ENCODE measurements around the gene MRNIP.

The MRNIP gene

GRCh38 chr5:179830818-179831468 is 27.7 kb downstream of the MRNIP start:
- Mint-ChIP-seq H3K27ac (peak overlapping the region; percentile 9), H3K4me1 (peaks cover 22% of the 10 kb centered on the region), H3K9me3 (no peaks in the 10 kb centered on the region), H3K4me3 (no peak overlapping the region), H3K27me3 (no peaks in the 10 kb centered on the region), H3K36me3 (ENCODE audit: low read depth) (peaks cover 60% of the 10 kb centered on the region)
- ATAC-seq (no peak), DNase-seq (no peak)

- Mint-ChIP-seq H3K27me3 (no peaks in the 10 kb centered on the region), H3K4me1 (peaks cover 22% of the 10 kb centered on the region), H3K27ac (peak overlapping the region; percentile 67), H3K36me3 (ENCODE audit: low read depth) (peaks cover 63% of the 10 kb centered on the region), H3K4me3 (no peak overlapping the region), H3K9me3 (no peaks in the 10 kb centered on the region)
- ATAC-seq: no peak
- no peak for DNase-seq
Observed at GRCh38 chr5:179829732-179830435, 28.7 kb downstream of the MRNIP start.

- Mint-ChIP-seq H3K9me3 (no peaks in the 10 kb centered on the region), H3K27ac (peak overlapping the region; percentile 67), H3K4me3 (no peak overlapping the region), H3K27me3 (no peaks in the 10 kb centered on the region), H3K36me3 (ENCODE audit: low read depth) (peaks cover 67% of the 10 kb centered on the region), H3K4me1 (peaks cover 25% of the 10 kb centered on the region)
- DNase-seq (no peak), ATAC-seq (no peak)
Observed at GRCh38 chr5:179828756-179829421, 29.7 kb downstream of the MRNIP start.

- ATAC-seq: peak; percentile 98
- Mint-ChIP-seq H3K27me3 (no peaks in the 10 kb centered on the region), H3K4me3 (peak overlapping the region; percentile 45), H3K9me3 (no peaks in the 10 kb centered on the region), H3K4me1 (peaks cover 31% of the 10 kb centered on the region), H3K27ac (peak overlapping the region; percentile 85), H3K36me3 (ENCODE audit: low read depth) (peaks cover 63% of the 10 kb centered on the region)
- peak; percentile 63 for DNase-seq
Observed at GRCh38 chr5:179827680-179828079, 30.9 kb downstream of the MRNIP start.

- DNase-seq: no peak
- H3K9me3 Mint-ChIP-seq: no peaks in the 10 kb centered on the region
- no peak overlapping the region for H3K4me3 Mint-ChIP-seq
- H3K27ac Mint-ChIP-seq: no peak overlapping the region
- peaks cover 62% of the 10 kb centered on the region for H3K36me3 Mint-ChIP-seq (ENCODE audit: low read depth)
- no peak for ATAC-seq
- peaks cover 42% of the 10 kb centered on the region for H3K4me1 Mint-ChIP-seq
- no peaks in the 10 kb centered on the region for H3K27me3 Mint-ChIP-seq
Observed at GRCh38 chr5:179825655-179826182, 32.9 kb downstream of the MRNIP start.

GRCh38 chr5:179824745-179825112 is 33.9 kb downstream of the MRNIP start:
- Mint-ChIP-seq H3K4me3 (no peak overlapping the region), H3K4me1 (peaks cover 48% of the 10 kb centered on the region), H3K27me3 (no peaks in the 10 kb centered on the region), H3K9me3 (no peaks in the 10 kb centered on the region), H3K36me3 (ENCODE audit: low read depth) (peaks cover 55% of the 10 kb centered on the region), H3K27ac (no peak overlapping the region)
- no peak for DNase-seq
- no peak for ATAC-seq

- H3K4me1 Mint-ChIP-seq: peaks cover 54% of the 10 kb centered on the region
- H3K36me3 Mint-ChIP-seq (ENCODE audit: low read depth): peaks cover 50% of the 10 kb centered on the region
- H3K4me3 Mint-ChIP-seq: no peak overlapping the region
Observed at GRCh38 chr5:179823937-179824744, 34.5 kb downstream of the MRNIP start.

GRCh38 chr5:179822444-179822990 is 36.1 kb downstream of the MRNIP start:
- H3K4me3 Mint-ChIP-seq: peak overlapping the region; percentile 88
- H3K27me3 Mint-ChIP-seq: no peaks in the 10 kb centered on the region
- peaks cover 57% of the 10 kb centered on the region for H3K4me1 Mint-ChIP-seq
- H3K9me3 Mint-ChIP-seq: no peaks in the 10 kb centered on the region
- peaks cover 40% of the 10 kb centered on the region for H3K36me3 Mint-ChIP-seq (ENCODE audit: low read depth)
- DNase-seq (no peak), ATAC-seq (no peak)
- peak overlapping the region; percentile 87 for H3K27ac Mint-ChIP-seq

More at GRCh38 chr5:179823937-179824744, 34.5 kb downstream of the MRNIP start:
- H3K27me3 Mint-ChIP-seq: no peaks in the 10 kb centered on the region
- no peaks in the 10 kb centered on the region for H3K9me3 Mint-ChIP-seq
- H3K27ac Mint-ChIP-seq: no peak overlapping the region
- ATAC-seq (no peak), DNase-seq (no peak)

- ATAC-seq (no peak), DNase-seq (no peak)
- Mint-ChIP-seq H3K9me3 (no peaks in the 10 kb centered on the region), H3K4me1 (peaks cover 54% of the 10 kb centered on the region), H3K4me3 (peak overlapping the region; percentile 88), H3K27me3 (no peaks in the 10 kb centered on the region), H3K36me3 (ENCODE audit: low read depth) (peaks cover 37% of the 10 kb centered on the region), H3K27ac (peak overlapping the region; percentile 87)
Observed at GRCh38 chr5:179822059-179822432, 36.6 kb downstream of the MRNIP start.

GRCh38 chr5:179821298-179822058 is 37.1 kb downstream of the MRNIP start:
- Mint-ChIP-seq H3K4me1 (peaks cover 50% of the 10 kb centered on the region), H3K4me3 (peak overlapping the region; percentile 88), H3K27me3 (no peaks in the 10 kb centered on the region), H3K9me3 (no peaks in the 10 kb centered on the region), H3K36me3 (ENCODE audit: low read depth) (peaks cover 33% of the 10 kb centered on the region), H3K27ac (peak overlapping the region; percentile 87)
- peak; percentile 88 for DNase-seq
- peak; percentile 71 for ATAC-seq

GRCh38 chr5:179820483-179821297 is 37.9 kb downstream of the MRNIP start, which contains the start of gene SQSTM1:
Gene SQSTM1 (plus strand): TSS chr5:179820905. CDS start chr5:179820937, 32 bp downstream.
- DNase-seq (peak; percentile 87), ATAC-seq (peak; percentile 31)
- Mint-ChIP-seq H3K27ac (peak within 1 kb of the TSS; percentile 87), H3K4me3 (peak within 1 kb of the TSS; percentile 88), H3K27me3 (no peaks in the 10 kb centered on the region), H3K9me3 (no peaks in the 10 kb centered on the region), H3K36me3 (ENCODE audit: low read depth) (peaks cover 31% of the 10 kb centered on the region), H3K4me1 (peaks cover 50% of the 10 kb centered on the region)

GRCh38 chr5:179820127-179820482 is 38.5 kb downstream of the MRNIP start:
- DNase-seq (no peak), ATAC-seq (no peak)
- H3K36me3 Mint-ChIP-seq (ENCODE audit: low read depth): peaks cover 27% of the 10 kb centered on the region
- H3K9me3 Mint-ChIP-seq: no peaks in the 10 kb centered on the region
- peak overlapping the region; percentile 88 for H3K4me3 Mint-ChIP-seq
- H3K27ac Mint-ChIP-seq: peak overlapping the region; percentile 84
- no peaks in the 10 kb centered on the region for H3K27me3 Mint-ChIP-seq
- H3K4me1 Mint-ChIP-seq: peaks cover 48% of the 10 kb centered on the region

Data from activated naive CD8-positive, alpha-beta T cell treated with anti-CD3 and anti-CD28 coated beads, Interleukin-2, amount 50 U/mL, for 24 hours (primary cell).